Smooth muscle cell (in vitro differentiated cells): ENCODE measurements around the gene SERPINE1. TPM values are rescaled to one million over a fixed set of nuclear protein-coding genes. Genes with fewer than 3 reads are reported as not detected.
A peak's percentile ranks its signal among the peaks of the same experiment; 100 is the strongest.

ENCODE experiments used
- DNase-seq: peaks from one replicate; lab custom pipeline; 2025; ENCODE audit not compliant: unreplicated experiment; lab: John Stamatoyannopoulos, UW
- H2AFZ ChIP-seq: fragments of 200-600 bp; sonication (generic); 2 replicates; pipeline ENCODE4 v1.6.0; 2016; ENCODE audit warnings: antibody characterized with exemption, low read depth, mild to moderate bottlenecking
- H3F3A ChIP-seq: fragments of 200-600 bp; sonication (generic); 2 replicates; pipeline ENCODE4 v1.6.0; 2017; ENCODE audit warnings: antibody characterized with exemption, low read depth
- H3K27ac ChIP-seq: fragments of 200-600 bp; sonication (generic); 2 replicates; pipeline ENCODE4 v1.5.1; 2016; ENCODE audit warnings: low read depth, mild to moderate bottlenecking
- H3K27me3 ChIP-seq: fragments of 200-600 bp; sonication (generic); 2 replicates; pipeline ENCODE4 v1.6.1; 2016; ENCODE audit warnings: low read depth, mild to moderate bottlenecking
- H3K36me3 ChIP-seq: fragments of 200-600 bp; sonication (generic); 2 replicates; pipeline ENCODE4 v1.5.1; 2016; ENCODE audit warnings: low read depth
- H3K4me1 ChIP-seq: fragments of 200-600 bp; sonication (generic); 2 replicates; pipeline ENCODE4 v1.5.1; 2016; ENCODE audit warnings: low read depth
- H3K4me2 ChIP-seq: fragments of 200-600 bp; sonication (generic); 2 replicates; pipeline ENCODE4 v1.6.0; 2016; ENCODE audit warnings: mild to moderate bottlenecking
- H3K4me3 ChIP-seq: fragments of 200-600 bp; sonication (generic); 2 replicates; pipeline ENCODE4 v1.5.1; 2016; ENCODE audit warnings: mild to moderate bottlenecking
- H3K79me2 ChIP-seq: fragments of 200-600 bp; sonication (generic); 2 replicates; pipeline ENCODE4 v1.6.0; 2016; ENCODE audit warnings: low read depth, mild to moderate bottlenecking
- H3K9ac ChIP-seq: fragments of 200-600 bp; sonication (generic); 2 replicates; pipeline ENCODE4 v1.6.0; 2016; ENCODE audit warnings: low read depth
- H3K9me3 ChIP-seq: fragments of 200-600 bp; sonication (generic); replicated peaks from 2 replicates; pipeline ENCODE4 v1.5.1; 2016; ENCODE audit warnings: low read depth
- H4K20me1 ChIP-seq: fragments of 200-600 bp; sonication (generic); 2 replicates; pipeline ENCODE4 v1.6.0; 2016; ENCODE audit warnings: low read depth
- WGBS: methylation state at CpG from one replicate; pipeline ENCODE4 v1.1.7; 2016; ENCODE audit warnings: low lambda C conversion rate; 5-methylcytosine and 5-hydroxymethylcytosine counted together
- polyA plus RNA-seq: library from polyadenylated mRNA; unstranded; fragments of >200 nt; fragmentation: Nextera tagmentation; extraction: Ambion mirVana; gene quantifications from 2 replicates; pipeline ENCODE4 v1.2.1, GENCODE V29; 2016
- total RNA-seq: library from RNA; depleted of rRNA; stranded (reverse); fragments of >200 nt; gene quantifications from 2 replicates; pipeline ENCODE4 v1.2.3, GENCODE V29; 2014
- TF ChIP-seq, protein P1 (sequence below): fragments of 200-600 bp; sonication (generic); IDR thresholded peaks from 2 replicates; pipeline ENCODE4 v1.5.1; 2017; ENCODE audit warnings: borderline replicate concordance, mild to moderate bottlenecking, antibody characterized with exemption; ENCODE audit not compliant: insufficient read depth, poor library complexity, severe bottlenecking

The SERPINE1 gene
- total and polyA plus RNA-seq, 2 experiments from 2014 or later: 435 to 495 TPM

DNA sequence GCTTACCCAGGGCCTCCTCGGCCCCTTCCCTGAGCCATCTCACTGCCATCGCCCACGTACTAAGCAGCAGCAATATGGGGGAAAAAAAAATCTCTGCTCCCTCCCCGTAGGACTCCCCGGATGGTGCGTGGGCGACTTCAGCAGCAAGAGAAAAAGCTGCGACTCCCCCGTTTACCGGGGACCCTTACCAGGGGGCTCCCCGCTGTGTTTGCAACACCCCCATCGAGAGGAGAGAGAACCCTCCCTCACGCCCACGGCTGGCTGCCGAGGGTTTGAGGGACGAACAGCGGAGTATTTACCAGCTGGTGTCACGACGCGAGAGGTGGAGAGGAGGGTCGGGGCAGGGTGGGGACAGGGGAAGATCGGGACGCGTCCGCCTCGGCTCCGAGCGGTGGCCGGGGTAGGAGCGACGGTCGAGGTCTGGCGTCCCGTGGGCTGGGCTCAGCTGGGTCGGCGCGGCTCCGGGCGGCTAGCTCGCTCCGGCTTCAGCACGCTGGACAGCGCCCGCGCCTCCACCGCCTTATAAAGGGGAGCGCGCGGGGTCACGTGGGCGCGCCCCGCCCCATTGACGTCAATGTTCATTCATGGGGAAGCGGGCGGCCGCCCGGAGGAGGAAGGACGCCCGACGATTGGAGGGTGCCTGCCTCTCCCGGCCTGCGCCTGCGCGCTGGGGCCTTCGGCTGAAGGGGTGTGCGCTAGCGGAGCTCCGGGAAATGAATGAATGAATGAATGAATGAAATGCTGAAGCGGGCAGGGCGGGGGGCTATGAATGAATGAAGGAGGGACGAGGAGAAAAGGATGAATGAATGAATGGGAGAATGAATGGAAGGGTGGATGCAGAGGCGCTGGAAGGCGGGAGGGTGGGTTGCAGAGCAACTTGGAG is 38.4 kb downstream of the SERPINE1 start, which contains the start of gene VGF:
TSS of gene VGF (minus strand) at position 495 of the 883 bp plus-strand sequence. CDS start 726 bp downstream, outside the sequence.
- Histone ChIP-seq H3K9me3 (no peaks in the 10 kb centered on the region), H3K4me3 (peak within 1 kb of the TSS; percentile 47), H3K9ac (no peak within 1 kb of the TSS), H4K20me1 (peaks cover 45% of the 10 kb centered on the region), H3K79me2 (no peaks in the 10 kb centered on the region), H3K27ac (no peak within 1 kb of the TSS), H3K36me3 (no peaks in the 10 kb centered on the region), H3F3A (peaks cover 13% of the 10 kb centered on the region), H3K27me3 (peaks cover 56% of the 10 kb centered on the region), H2AFZ (peak within 1 kb of the TSS; percentile 33), H3K4me2 (peak within 1 kb of the TSS; percentile 86), H3K4me1 (peaks cover 38% of the 10 kb centered on the region)
- whole genome bisulfite sequencing: 2% methylated on average over 48 of the region's 74 CpGs
- TF ChIP-seq, protein P1, sequence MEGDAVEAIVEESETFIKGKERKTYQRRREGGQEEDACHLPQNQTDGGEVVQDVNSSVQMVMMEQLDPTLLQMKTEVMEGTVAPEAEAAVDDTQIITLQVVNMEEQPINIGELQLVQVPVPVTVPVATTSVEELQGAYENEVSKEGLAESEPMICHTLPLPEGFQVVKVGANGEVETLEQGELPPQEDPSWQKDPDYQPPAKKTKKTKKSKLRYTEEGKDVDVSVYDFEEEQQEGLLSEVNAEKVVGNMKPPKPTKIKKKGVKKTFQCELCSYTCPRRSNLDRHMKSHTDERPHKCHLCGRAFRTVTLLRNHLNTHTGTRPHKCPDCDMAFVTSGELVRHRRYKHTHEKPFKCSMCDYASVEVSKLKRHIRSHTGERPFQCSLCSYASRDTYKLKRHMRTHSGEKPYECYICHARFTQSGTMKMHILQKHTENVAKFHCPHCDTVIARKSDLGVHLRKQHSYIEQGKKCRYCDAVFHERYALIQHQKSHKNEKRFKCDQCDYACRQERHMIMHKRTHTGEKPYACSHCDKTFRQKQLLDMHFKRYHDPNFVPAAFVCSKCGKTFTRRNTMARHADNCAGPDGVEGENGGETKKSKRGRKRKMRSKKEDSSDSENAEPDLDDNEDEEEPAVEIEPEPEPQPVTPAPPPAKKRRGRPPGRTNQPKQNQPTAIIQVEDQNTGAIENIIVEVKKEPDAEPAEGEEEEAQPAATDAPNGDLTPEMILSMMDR: no peak
- DNase-seq: peak; percentile 81

DNA sequence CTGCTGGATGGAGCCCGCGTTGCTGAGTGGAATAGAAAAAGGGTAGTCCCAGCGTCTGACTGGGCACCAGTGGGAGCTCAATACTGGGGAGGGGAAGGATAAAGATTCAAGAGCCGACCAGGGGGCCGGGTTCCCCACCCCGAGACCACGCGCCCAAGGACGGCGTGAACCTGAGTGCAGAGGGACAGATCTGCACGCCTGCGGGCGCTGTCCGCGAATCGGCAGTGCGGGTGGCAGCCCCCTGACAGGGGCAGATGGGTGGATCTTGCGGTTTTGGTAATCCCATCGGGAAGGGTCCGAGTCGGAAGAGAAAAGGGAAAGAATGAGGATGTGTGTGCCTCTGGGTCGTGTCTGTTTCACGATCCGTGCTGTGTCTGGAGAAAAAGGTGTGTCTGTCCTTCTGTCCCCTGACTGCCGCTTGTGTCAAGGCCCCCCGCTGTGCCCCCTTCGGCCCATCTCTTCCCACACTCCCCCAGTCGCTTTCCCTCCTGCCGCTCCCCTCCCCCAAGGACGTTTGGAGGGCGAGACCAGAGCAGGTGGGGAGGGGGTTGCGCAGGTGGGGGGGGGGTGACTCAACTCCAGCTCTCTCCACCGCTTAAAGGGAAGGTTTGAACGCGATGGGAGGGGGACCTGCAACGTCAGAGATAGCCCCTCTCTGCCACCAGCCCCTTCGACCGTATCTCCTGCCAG is 39.2 kb downstream of the SERPINE1 start:
- peaks cover 13% of the 10 kb centered on the region for H3F3A ChIP-seq
- peak overlapping the region; percentile 47 for H3K4me3 ChIP-seq
- H3K27me3 ChIP-seq: peaks cover 64% of the 10 kb centered on the region
- H3K9me3 ChIP-seq: no peaks in the 10 kb centered on the region
- TF ChIP-seq, protein P1: no peak
- H3K36me3 ChIP-seq: no peaks in the 10 kb centered on the region
- no peak for DNase-seq
- peak overlapping the region; percentile 33 for H2AFZ ChIP-seq
- no peak overlapping the region for H3K27ac ChIP-seq
- H3K4me1 ChIP-seq: peaks cover 38% of the 10 kb centered on the region
- H3K79me2 ChIP-seq: no peaks in the 10 kb centered on the region
- no peak overlapping the region for H3K9ac ChIP-seq
- H4K20me1 ChIP-seq: peaks cover 37% of the 10 kb centered on the region
- H3K4me2 ChIP-seq: peak overlapping the region; percentile 86
- under 1% methylated on average over 30 of the region's 38 CpGs for WGBS

- DNase-seq: no peak
- peaks cover 69% of the 10 kb centered on the region for H3K27me3 ChIP-seq
- no peaks in the 10 kb centered on the region for H3K36me3 ChIP-seq
- H3K27ac ChIP-seq: no peak overlapping the region
- peak overlapping the region; percentile 86 for H3K4me2 ChIP-seq
- peaks cover 13% of the 10 kb centered on the region for H3F3A ChIP-seq
- H3K9me3 ChIP-seq: no peaks in the 10 kb centered on the region
- H2AFZ ChIP-seq: no peak overlapping the region
- no peak overlapping the region for H3K4me3 ChIP-seq
- TF ChIP-seq, protein P1: no peak
- peaks cover 32% of the 10 kb centered on the region for H4K20me1 ChIP-seq
- no peaks in the 10 kb centered on the region for H3K79me2 ChIP-seq
- H3K9ac ChIP-seq: no peak overlapping the region
- WGBS: 0% methylated on average over 4 of the region's 11 CpGs
- H3K4me1 ChIP-seq: peaks cover 38% of the 10 kb centered on the region
Measured at GRCh38 chr7:101166648-101166908, 39.7 kb downstream of the SERPINE1 start.
